G401.6 (cell line): ENCODE results near the gene ARL16.

Experiments used
- FAIRE-seq: peaks from 2 replicates; lab custom pipeline; 2012; peaks lifted over from hg19 to GRCh38; lab: Jason Lieb, UNC

ARL16 gene

GRCh38 chr17:81666342-81667191 is 17.0 kb downstream of the ARL16 start, which contains the start of the genes CCDC137 and OXLD1:
CCDC137 (plus strand) TSS chr17:81666737; CDS start chr17:81666767, 30 bp downstream.
OXLD1 (minus strand) TSS chr17:81666605; CDS start chr17:81666577, 28 bp downstream.
- FAIRE-seq, result peak; percentile 53

GRCh38 chr17:81666092-81666341 is 17.6 kb downstream of the ARL16 start:
- FAIRE-seq, result no peak

- FAIRE-seq, result no peak
Measured at GRCh38 chr17:81665205-81666091, 18.1 kb downstream of the ARL16 start.

- no peak for FAIRE-seq
Measured at GRCh38 chr17:81664051-81664470, 19.5 kb downstream of the ARL16 start.

- no peak for FAIRE-seq
Measured at GRCh38 chr17:81662002-81662401, 21.6 kb downstream of the ARL16 start.

GRCh38 chr17:81660441-81660840 is 23.2 kb downstream of the ARL16 start:
- FAIRE-seq, result no peak

- FAIRE-seq, result no peak
Measured at GRCh38 chr17:81659038-81659437, 24.6 kb downstream of the ARL16 start.

- no peak for FAIRE-seq
Measured at GRCh38 chr17:81656835-81657234, 26.8 kb downstream of the ARL16 start.

GRCh38 chr17:81656118-81656743 is 27.4 kb downstream of the ARL16 start, which contains the start of gene PDE6G:
PDE6G (minus strand) TSS chr17:81656542; CDS start chr17:81653305, 3,237 bp downstream.
- no peak for FAIRE-seq

- FAIRE-seq, result no peak
Measured at GRCh38 chr17:81655378-81656117, 28.0 kb downstream of the ARL16 start.

GRCh38 chr17:81652906-81653771 is 30.5 kb downstream of the ARL16 start:
- no peak for FAIRE-seq

GRCh38 chr17:81651692-81652091 is 31.9 kb downstream of the ARL16 start:
- FAIRE-seq, result no peak

- no peak for FAIRE-seq
Measured at GRCh38 chr17:81650951-81651350, 32.6 kb downstream of the ARL16 start.

- FAIRE-seq, result no peak
Measured at GRCh38 chr17:81648707-81649085, 34.9 kb downstream of the ARL16 start.

- no peak for FAIRE-seq
Measured at GRCh38 chr17:81648013-81648706, 35.4 kb downstream of the ARL16 start.

- FAIRE-seq, result no peak
Measured at GRCh38 chr17:81647640-81648012, 36.0 kb downstream of the ARL16 start.

GRCh38 chr17:81646869-81647600 is 36.6 kb downstream of the ARL16 start:
- FAIRE-seq, result no peak

- FAIRE-seq, result no peak
Measured at GRCh38 chr17:81644976-81645952, 38.3 kb downstream of the ARL16 start.
